MM.1S (cell line): Measurements from ENCODE around the gene KLHL8.

Source experiments
- DNase-seq: peaks from one replicate; pipeline ENCODE4 v3.0.0-alpha.2; 2015
- H2AFZ ChIP-seq: fragments of 300-600 bp; sonication (generic); 2 replicates; pipeline ENCODE4 v1.6.0; 2016; ENCODE audit warnings: antibody characterized with exemption, low read length
- H3F3A ChIP-seq: fragments of 300-600 bp; sonication (generic); 2 replicates; pipeline ENCODE4 v1.6.1; 2016; ENCODE audit warnings: mild to moderate bottlenecking, antibody characterized with exemption, low read length, moderate library complexity, mixed read lengths; ENCODE audit not compliant: insufficient read depth
- H3K27ac ChIP-seq: fragments of 300-600 bp; sonication (generic); 2 replicates; pipeline ENCODE4 v1.5.1; 2016; ENCODE audit warnings: mild to moderate bottlenecking, low read length
- H3K27me3 ChIP-seq: fragments of 300-600 bp; sonication (generic); replicated peaks from 2 replicates; pipeline ENCODE4 v1.6.0; 2016; ENCODE audit warnings: low read length; ENCODE audit not compliant: insufficient read depth
- H3K36me3 ChIP-seq: fragments of 300-600 bp; sonication (generic); replicated peaks from 2 replicates; pipeline ENCODE4 v1.6.1; 2016; ENCODE audit warnings: mild to moderate bottlenecking, low read length, mixed read lengths; ENCODE audit not compliant: insufficient read depth
- H3K4me1 ChIP-seq: fragments of 300-600 bp; sonication (generic); 2 replicates; pipeline ENCODE4 v1.6.1; 2016; ENCODE audit warnings: low read length, mixed read lengths
- H3K4me2 ChIP-seq: fragments of 300-600 bp; sonication (generic); 2 replicates; pipeline ENCODE4 v1.6.0; 2016; ENCODE audit warnings: low read depth, low read length
- H3K4me3 ChIP-seq: fragments of 300-600 bp; sonication (generic); 2 replicates; pipeline ENCODE4 v1.5.1; 2016; ENCODE audit warnings: low read length, mixed read lengths
- H3K79me2 ChIP-seq: fragments of 300-600 bp; sonication (generic); 2 replicates; pipeline ENCODE4 v1.6.1; 2016; ENCODE audit warnings: mixed run types, low read length, mixed read lengths
- H3K9ac ChIP-seq: fragments of 300-600 bp; sonication (generic); 2 replicates; pipeline ENCODE4 v1.6.1; 2016; ENCODE audit warnings: low read length, mixed read lengths
- H3K9me2 ChIP-seq: fragments of 300-600 bp; sonication (generic); replicated peaks from 2 replicates; pipeline ENCODE4 v1.6.1; 2016; ENCODE audit warnings: mild to moderate bottlenecking, low read length, mixed read lengths; ENCODE audit not compliant: insufficient read depth
- H3K9me3 ChIP-seq: fragments of 300-600 bp; sonication (generic); replicated peaks from 2 replicates; pipeline ENCODE4 v1.6.1; 2016; ENCODE audit warnings: mild to moderate bottlenecking, low read length, mixed read lengths; ENCODE audit not compliant: insufficient read depth
- H4K20me1 ChIP-seq: fragments of 300-600 bp; sonication (generic); 2 replicates; pipeline ENCODE4 v1.6.1; 2016; ENCODE audit warnings: mild to moderate bottlenecking, low read length, moderate library complexity, mixed read lengths; ENCODE audit not compliant: insufficient read depth
- CTCF ChIP-seq: fragments of 300-600 bp; sonication (generic); IDR thresholded peaks from 2 replicates; pipeline ENCODE4 v1.5.1; 2016; ENCODE audit warnings: antibody characterized with exemption, low read length, mixed read lengths
- EZH2 ChIP-seq: fragments of 300-600 bp; sonication (generic); optimal IDR thresholded peaks from 2 replicates; pipeline ENCODE3; 2017; ENCODE audit warnings: low read depth, mild to moderate bottlenecking, antibody characterized with exemption, low read length, mixed read lengths
- EZH2phosphoT487 ChIP-seq: fragments of 300-600 bp; sonication (generic); IDR thresholded peaks from 2 replicates; pipeline ENCODE4 v1.6.1; 2018; ENCODE audit warnings: antibody characterized with exemption, low read length

The KLHL8 gene

DNA sequence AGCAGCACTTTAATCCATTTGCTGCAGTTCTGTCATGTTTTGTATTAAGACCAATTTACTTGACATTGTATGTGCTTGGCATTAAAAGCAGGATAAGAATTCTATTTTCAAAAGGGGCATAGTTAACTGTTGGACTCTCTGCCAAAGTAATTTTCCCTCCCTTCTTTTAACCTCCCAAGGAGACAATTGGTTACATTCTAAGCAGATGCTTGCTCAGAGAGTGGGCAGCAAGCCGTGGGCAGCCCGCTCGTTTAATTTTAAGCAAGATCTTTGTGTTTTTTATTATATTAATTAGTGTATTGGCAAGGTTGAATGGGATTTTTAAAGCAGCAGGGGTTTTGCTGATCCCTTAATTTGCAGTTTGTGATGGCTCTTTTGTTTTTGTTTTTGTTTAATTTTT, 37.1 kb upstream of the KLHL8 start:
- H3K9ac ChIP-seq = no peak overlapping the region
- H3K27me3 ChIP-seq = no peaks in the 10 kb centered on the region
- no peak overlapping the region for H3K4me3 ChIP-seq
- no peaks in the 10 kb centered on the region for H4K20me1 ChIP-seq
- TF ChIP-seq EZH2phosphoT487 (no peak), EZH2 (no peak), CTCF (no peak)
- no peaks in the 10 kb centered on the region for H3K79me2 ChIP-seq
- no peaks in the 10 kb centered on the region for H3K36me3 ChIP-seq
- no peaks in the 10 kb centered on the region for H3K4me1 ChIP-seq
- no peak overlapping the region for H3K4me2 ChIP-seq
- H3K9me2 ChIP-seq = no peaks in the 10 kb centered on the region
- H3F3A ChIP-seq = no peaks in the 10 kb centered on the region
- no peak overlapping the region for H3K27ac ChIP-seq
- no peaks in the 10 kb centered on the region for H3K9me3 ChIP-seq
- H2AFZ ChIP-seq = no peak overlapping the region
- no peak for DNase-seq

GRCh38 chr4:87255755-87256154, 35.3 kb upstream of the KLHL8 start:
- TF ChIP-seq EZH2 = no peak
- TF ChIP-seq EZH2phosphoT487 = no peak
- no peak for TF ChIP-seq CTCF
- Histone ChIP-seq H3F3A (no peaks in the 10 kb centered on the region), H3K9me3 (no peaks in the 10 kb centered on the region), H2AFZ (no peak overlapping the region), H3K27ac (no peak overlapping the region), H4K20me1 (no peaks in the 10 kb centered on the region), H3K79me2 (no peaks in the 10 kb centered on the region), H3K9me2 (no peaks in the 10 kb centered on the region), H3K4me1 (no peaks in the 10 kb centered on the region), H3K27me3 (no peaks in the 10 kb centered on the region), H3K9ac (no peak overlapping the region), H3K36me3 (no peaks in the 10 kb centered on the region), H3K4me2 (no peak overlapping the region), H3K4me3 (no peak overlapping the region)
- no peak for DNase-seq

- Histone ChIP-seq H2AFZ (no peak overlapping the region), H3K9me2 (no peaks in the 10 kb centered on the region), H3F3A (no peaks in the 10 kb centered on the region), H3K9me3 (no peaks in the 10 kb centered on the region), H3K27me3 (0 out of 2 replicates have a peak, but pooled peaks cover 3% of the 10 kb centered on the region), H3K4me2 (no peak overlapping the region), H4K20me1 (no peaks in the 10 kb centered on the region), H3K9ac (no peak overlapping the region), H3K27ac (no peak overlapping the region), H3K4me3 (no peak overlapping the region), H3K36me3 (no peaks in the 10 kb centered on the region), H3K4me1 (no peaks in the 10 kb centered on the region), H3K79me2 (no peaks in the 10 kb centered on the region)
- no peak for DNase-seq
- TF ChIP-seq EZH2phosphoT487 = no peak
- no peak for TF ChIP-seq EZH2
- TF ChIP-seq CTCF = no peak
These were observed 30.7 kb upstream of the KLHL8 start for GRCh38 chr4:87251106-87251505.
